HCT116 (cell line): ENCODE results near the gene TEX22.

Source experiments
- EGR1 ChIP-seq: IDR thresholded peaks from 2 replicates; pipeline ENCODE4 v1.6.1; 2012; ENCODE audit warnings: low read depth
- ELF1 ChIP-seq: IDR thresholded peaks from 2 replicates; pipeline ENCODE4 v1.6.1; 2012; ENCODE audit warnings: low read depth, borderline replicate concordance
- EZH2phosphoT487 ChIP-seq: fragments of 200-600 bp; IDR thresholded peaks from 2 replicates; pipeline ENCODE4 v1.6.1; 2018; ENCODE audit warnings: antibody characterized with exemption, borderline replicate concordance
- POLR2A ChIP-seq: IDR thresholded peaks from 2 replicates; pipeline ENCODE4 v1.7.0; 2011; ENCODE audit warnings: borderline replicate concordance; ENCODE audit not compliant: insufficient read depth, insufficient read length; ENCODE audit errors: extremely low read depth
- POLR2AphosphoS5 ChIP-seq: IDR thresholded peaks from 2 replicates; pipeline ENCODE4 v1.6.1; 2011; ENCODE audit warnings: mild to moderate bottlenecking, low read depth, low read length, moderate library complexity
- RAD21 ChIP-seq: IDR thresholded peaks from 2 replicates; pipeline ENCODE4 v1.6.1; 2012; ENCODE audit warnings: low read depth, mild to moderate bottlenecking
- SRF ChIP-seq: IDR thresholded peaks from 2 replicates; pipeline ENCODE4 v1.6.1; 2012; ENCODE audit warnings: low read depth
- TF ChIP-seq, protein P1 (sequence below): IDR thresholded peaks from 2 replicates; pipeline ENCODE4 v1.6.1; 2012; ENCODE audit warnings: low read depth
- TF ChIP-seq, protein P2 (sequence below), 3 experiments: fragments of 200-600 bp in 1 of 3; sonication (generic) in 1 of 3; IDR thresholded peaks in 2 of 3; conservative IDR thresholded peaks in 1 of 3; 2 replicates each; pipeline ENCODE4 v1.5.1; 2012 to 2017; ENCODE audit warnings: low read depth in 2 of 3, low read length in 2 of 3, antibody characterized with exemption in 1 of 3, borderline replicate concordance in 1 of 3, control low read depth in 1 of 3, mild to moderate bottlenecking in 1 of 3, mixed read lengths in 1 of 3, mixed run types in 1 of 3, moderate library complexity in 1 of 3; ENCODE audit not compliant: insufficient read depth in 1 of 3

DNA sequence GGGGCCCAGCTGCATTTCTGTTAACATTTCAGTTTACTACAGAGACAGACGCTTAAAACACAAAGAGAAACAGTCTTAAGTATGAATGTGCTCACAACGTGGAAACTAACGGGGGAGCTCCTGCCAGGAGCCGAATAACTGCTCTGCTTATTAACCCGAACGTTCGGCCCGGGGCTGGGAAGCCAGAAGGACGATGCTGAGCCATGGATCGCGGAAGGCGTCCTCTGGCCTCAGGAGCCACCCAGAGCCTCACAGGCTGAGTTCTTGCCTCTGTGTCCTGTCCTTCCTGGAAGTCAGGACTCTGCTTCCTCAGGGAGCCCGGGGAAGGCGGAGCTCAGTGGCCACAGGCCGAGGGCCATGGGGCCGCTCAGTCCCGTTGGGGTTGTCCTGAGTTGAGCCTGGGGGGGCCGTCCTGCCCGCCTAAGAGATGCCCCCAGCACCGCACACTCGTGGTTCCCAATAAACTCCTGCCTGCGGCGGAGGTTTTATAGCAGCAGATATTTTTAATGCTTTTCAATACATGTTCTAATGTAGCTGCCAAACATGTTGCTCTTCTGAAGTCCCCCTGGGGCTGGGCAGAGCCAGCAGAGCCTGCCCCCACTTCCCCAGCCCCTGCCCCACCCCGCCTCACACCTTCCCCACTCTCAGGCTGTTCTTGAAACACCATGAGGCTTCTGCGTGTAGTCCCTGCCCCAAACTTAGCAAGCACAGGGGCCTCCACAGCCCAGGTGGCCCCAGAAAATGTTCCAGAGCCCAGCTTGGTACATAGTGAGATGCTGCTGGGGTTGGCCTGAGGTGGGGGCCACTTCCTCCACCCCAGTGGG is 3.4 kb upstream of the TEX22 start:
- no peak for TF ChIP-seq EGR1
- TF ChIP-seq, protein P1, sequence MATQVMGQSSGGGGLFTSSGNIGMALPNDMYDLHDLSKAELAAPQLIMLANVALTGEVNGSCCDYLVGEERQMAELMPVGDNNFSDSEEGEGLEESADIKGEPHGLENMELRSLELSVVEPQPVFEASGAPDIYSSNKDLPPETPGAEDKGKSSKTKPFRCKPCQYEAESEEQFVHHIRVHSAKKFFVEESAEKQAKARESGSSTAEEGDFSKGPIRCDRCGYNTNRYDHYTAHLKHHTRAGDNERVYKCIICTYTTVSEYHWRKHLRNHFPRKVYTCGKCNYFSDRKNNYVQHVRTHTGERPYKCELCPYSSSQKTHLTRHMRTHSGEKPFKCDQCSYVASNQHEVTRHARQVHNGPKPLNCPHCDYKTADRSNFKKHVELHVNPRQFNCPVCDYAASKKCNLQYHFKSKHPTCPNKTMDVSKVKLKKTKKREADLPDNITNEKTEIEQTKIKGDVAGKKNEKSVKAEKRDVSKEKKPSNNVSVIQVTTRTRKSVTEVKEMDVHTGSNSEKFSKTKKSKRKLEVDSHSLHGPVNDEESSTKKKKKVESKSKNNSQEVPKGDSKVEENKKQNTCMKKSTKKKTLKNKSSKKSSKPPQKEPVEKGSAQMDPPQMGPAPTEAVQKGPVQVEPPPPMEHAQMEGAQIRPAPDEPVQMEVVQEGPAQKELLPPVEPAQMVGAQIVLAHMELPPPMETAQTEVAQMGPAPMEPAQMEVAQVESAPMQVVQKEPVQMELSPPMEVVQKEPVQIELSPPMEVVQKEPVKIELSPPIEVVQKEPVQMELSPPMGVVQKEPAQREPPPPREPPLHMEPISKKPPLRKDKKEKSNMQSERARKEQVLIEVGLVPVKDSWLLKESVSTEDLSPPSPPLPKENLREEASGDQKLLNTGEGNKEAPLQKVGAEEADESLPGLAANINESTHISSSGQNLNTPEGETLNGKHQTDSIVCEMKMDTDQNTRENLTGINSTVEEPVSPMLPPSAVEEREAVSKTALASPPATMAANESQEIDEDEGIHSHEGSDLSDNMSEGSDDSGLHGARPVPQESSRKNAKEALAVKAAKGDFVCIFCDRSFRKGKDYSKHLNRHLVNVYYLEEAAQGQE = no peak
- TF ChIP-seq POLR2A = no peak
- no peak for TF ChIP-seq POLR2AphosphoS5
- TF ChIP-seq, protein P2, sequence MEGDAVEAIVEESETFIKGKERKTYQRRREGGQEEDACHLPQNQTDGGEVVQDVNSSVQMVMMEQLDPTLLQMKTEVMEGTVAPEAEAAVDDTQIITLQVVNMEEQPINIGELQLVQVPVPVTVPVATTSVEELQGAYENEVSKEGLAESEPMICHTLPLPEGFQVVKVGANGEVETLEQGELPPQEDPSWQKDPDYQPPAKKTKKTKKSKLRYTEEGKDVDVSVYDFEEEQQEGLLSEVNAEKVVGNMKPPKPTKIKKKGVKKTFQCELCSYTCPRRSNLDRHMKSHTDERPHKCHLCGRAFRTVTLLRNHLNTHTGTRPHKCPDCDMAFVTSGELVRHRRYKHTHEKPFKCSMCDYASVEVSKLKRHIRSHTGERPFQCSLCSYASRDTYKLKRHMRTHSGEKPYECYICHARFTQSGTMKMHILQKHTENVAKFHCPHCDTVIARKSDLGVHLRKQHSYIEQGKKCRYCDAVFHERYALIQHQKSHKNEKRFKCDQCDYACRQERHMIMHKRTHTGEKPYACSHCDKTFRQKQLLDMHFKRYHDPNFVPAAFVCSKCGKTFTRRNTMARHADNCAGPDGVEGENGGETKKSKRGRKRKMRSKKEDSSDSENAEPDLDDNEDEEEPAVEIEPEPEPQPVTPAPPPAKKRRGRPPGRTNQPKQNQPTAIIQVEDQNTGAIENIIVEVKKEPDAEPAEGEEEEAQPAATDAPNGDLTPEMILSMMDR (IDR thresholded peaks at IDR 0.05 in 2 of 3, conservative IDR thresholded peaks at IDR 0.05 in 1 of 3; ENCODE audit: borderline replicate concordance in 1 of 3, insufficient read depth in 1 of 3, low read depth in 2 of 3, low read length in 2 of 3) = no peak
- TF ChIP-seq EZH2phosphoT487 = no peak
- no peak for TF ChIP-seq SRF
- TF ChIP-seq ELF1 = no peak
- TF ChIP-seq RAD21 = no peak
